ENCODE data around the gene KLF16. TPM values are rescaled to one million over a fixed set of nuclear protein-coding genes. Genes with fewer than 3 reads are reported as not detected.

KLF16 gene
- total RNA-seq, 2 experiments from 2014 or later, result 26.5 to 29.8 TPM

DNA sequence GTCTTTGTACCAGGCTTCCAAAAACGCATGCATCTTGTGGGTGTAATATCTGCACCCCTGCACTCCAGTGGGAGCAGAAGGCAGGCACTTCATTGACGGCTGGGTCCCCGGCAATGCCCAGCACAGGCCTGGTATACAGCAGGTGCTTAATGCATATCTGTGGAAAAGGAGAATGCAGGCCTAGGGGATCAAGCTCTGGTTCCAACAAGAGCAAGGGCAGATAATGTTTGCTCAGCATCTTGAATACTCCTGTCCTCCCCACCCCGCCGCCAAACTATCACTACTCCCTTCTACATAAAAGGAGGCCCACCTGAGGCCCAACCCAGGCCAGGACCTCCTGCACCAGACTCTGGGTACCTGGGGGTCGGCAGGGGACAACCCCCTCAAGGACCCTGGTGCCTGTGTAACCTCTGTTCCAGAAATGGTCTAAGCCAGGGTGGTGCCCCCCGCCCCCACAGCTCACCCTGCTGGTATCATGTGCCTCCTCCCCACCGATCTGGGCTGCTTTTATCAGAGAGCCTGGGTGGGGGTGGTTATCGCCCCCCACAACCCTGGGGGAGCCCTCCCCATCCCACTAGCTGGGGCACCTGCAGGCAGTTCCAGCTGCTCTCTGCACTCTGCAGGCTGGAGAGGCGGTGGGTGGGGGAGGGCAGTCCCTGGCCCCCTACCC is 4.8 kb downstream of the KLF16 start:
- Mint-ChIP-seq H3K4me1 (ENCODE audit: low read depth) (peaks cover 68% of the 10 kb centered on the region), H3K9me3 (ENCODE audit: insufficient read depth) (no peaks in the 10 kb centered on the region), H3K27me3 (ENCODE audit: low read depth) (no peaks in the 10 kb centered on the region), H3K36me3 (ENCODE audit: low read depth) (peaks cover 5% of the 10 kb centered on the region), H3K27ac (peak overlapping the region; percentile 77), H3K4me3 (no peak overlapping the region)
- ATAC-seq (no peak), DNase-seq (no peak)
- POLR2A ChIA-PET, result interaction anchor here (1.4 to 1.7 kb wide), 3 partner anchors 9 to 24 kb away, joined by 5 to 9 read pairs (median 6); no protein-coding TSS in a partner anchor
- CTCF ChIA-PET, result no interaction called here

DNA sequence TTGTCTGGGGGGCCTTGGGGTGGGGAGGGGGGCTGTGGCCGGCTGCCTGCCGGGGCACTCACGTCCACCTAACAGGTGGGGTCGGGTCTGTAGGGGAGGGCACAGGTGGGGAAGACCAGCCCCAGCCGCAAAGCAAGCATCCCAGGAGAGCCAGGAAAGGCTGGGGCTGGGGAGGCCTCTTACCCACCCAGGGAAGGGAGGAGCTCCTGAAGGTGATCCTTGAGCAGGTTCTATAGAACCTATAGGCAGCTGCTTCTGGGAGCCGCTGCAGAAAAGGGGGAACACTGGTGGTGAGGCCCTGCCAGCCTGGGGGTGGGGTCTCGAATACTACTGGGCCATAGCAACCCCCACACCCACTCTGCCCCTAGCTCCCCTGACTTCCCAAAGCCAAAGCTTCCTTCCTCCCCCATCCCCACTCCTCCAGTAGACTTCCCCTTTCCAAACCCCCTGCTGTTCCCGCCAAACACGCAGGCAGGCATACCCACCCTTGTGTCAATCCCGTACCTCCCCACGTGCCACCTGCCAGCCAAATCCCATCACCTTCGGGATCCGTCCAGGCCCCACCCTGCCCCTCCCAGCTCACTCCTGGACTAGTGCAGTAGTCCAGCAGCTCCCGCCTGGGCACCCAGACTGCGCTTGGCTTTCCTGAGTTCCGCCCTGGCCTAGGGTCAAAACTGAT is 5.6 kb downstream of the KLF16 start:
- CTCF ChIA-PET, result interaction anchor here (0.8 to 1.1 kb wide), 3 partner anchors 16 to 40 kb away, joined by 3 to 4 read pairs (median 3); no protein-coding TSS in a partner anchor
- DNase-seq, result no peak
- Mint-ChIP-seq H3K4me3 (peak overlapping the region; percentile 68), H3K27me3 (ENCODE audit: low read depth) (no peaks in the 10 kb centered on the region), H3K4me1 (ENCODE audit: low read depth) (peaks cover 76% of the 10 kb centered on the region), H3K36me3 (ENCODE audit: low read depth) (peaks cover 11% of the 10 kb centered on the region), H3K27ac (peak overlapping the region; percentile 81), H3K9me3 (ENCODE audit: insufficient read depth) (no peaks in the 10 kb centered on the region)
- POLR2A ChIA-PET, result interaction anchor here (0.6 to 1.7 kb wide), 7 partner anchors 8 to 1092 kb away, joined by 3 to 9 read pairs (median 3); no protein-coding TSS in a partner anchor
- ATAC-seq, result no peak

DNA sequence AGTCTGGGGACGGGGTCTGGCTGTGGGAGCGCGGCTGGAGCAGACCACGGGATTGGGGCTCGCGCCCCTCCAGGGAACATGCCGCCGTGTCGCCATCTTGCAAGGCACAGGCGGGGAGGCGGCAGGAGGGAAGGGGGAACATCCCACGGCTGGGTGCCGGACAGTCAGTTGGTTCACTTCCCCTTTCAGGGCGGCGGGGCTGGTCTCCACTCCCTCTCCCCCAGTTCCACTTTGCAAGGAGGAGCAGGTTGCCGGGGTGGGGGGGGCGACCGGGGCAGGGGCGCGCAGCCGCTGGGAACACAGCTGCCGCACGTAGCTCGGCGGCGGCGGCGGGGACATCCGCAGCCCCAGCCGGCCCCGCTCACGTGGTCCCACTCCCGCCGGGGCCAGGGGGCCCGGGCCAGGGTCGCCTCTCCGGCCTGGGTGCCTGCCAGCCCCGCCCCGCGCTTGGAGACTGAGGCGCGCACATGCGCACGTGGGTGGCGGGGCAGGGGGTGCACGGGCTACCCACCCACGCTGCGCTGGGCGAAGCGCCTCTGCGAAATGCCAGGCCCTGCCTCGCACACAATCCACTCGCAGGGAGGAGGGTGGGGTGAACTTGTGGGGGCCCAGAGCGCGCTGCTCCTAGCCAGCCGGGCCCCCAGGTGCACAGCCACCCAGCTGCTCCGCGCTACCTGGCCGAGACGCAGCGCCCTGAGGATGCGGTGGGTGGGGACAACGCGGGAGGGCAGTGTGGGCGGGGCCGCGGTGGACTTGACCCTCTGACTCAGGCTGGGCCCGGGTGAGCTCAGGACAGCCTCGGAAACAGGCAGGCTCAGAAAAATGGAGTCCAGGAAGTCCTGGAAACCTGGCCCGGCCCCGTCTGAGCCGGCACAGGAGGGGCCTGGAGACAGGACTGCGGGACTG is 6.4 kb downstream of the KLF16 start:
- DNase-seq (peak; percentile 51), ATAC-seq (peak; percentile 15)
- ChIA-PET POLR2A (interaction anchor here (0.6 to 2.2 kb wide), 10 partner anchors 7 to 1093 kb away, joined by 3 to 9 read pairs (median 4); no protein-coding TSS in a partner anchor), CTCF (interaction anchor here (0.8 to 1.8 kb wide), 6 partner anchors 8 to 40 kb away, joined by 3 to 7 read pairs (median 4); no protein-coding TSS in a partner anchor)
- Mint-ChIP-seq H3K36me3 (ENCODE audit: low read depth) (peaks cover 7% of the 10 kb centered on the region), H3K4me1 (ENCODE audit: low read depth) (peaks cover 78% of the 10 kb centered on the region), H3K27me3 (ENCODE audit: low read depth) (no peaks in the 10 kb centered on the region), H3K4me3 (peak overlapping the region; percentile 83), H3K27ac (peak overlapping the region; percentile 95), H3K9me3 (ENCODE audit: insufficient read depth) (no peaks in the 10 kb centered on the region)

DNA sequence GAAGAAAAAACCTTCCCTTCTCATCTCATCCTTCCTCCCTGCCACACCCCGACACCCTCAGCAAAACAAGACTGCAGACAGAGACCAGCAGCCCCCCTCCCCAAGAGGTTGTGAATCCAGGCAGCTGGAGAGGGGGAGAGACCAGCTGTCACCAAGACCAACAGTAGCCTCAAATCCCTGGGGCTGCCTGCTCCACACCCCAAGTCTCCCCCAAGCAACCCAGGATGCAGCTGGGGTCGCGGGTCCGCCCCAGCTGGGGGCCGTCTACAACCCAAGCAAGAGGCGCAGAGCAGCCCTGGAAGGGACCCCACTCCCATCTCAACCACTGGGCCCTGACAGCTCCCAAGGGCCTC is 7.1 kb downstream of the KLF16 start:
- POLR2A ChIA-PET, result interaction anchor here (1.1 to 2.2 kb wide), 3 partner anchors 9 to 26 kb away, joined by 3 to 7 read pairs (median 6); no protein-coding TSS in a partner anchor
- H3K27ac Mint-ChIP-seq, result peak overlapping the region; percentile 95
- DNase-seq (no peak), ATAC-seq (no peak)
- CTCF ChIA-PET, result interaction anchor here (0.9 to 1.8 kb wide), 3 partner anchors 8 to 30 kb away, joined by 3 to 7 read pairs (median 5); no protein-coding TSS in a partner anchor
- H3K9me3 Mint-ChIP-seq (ENCODE audit: insufficient read depth), result no peaks in the 10 kb centered on the region
- H3K36me3 Mint-ChIP-seq (ENCODE audit: low read depth), result peaks cover 7% of the 10 kb centered on the region
- H3K27me3 Mint-ChIP-seq (ENCODE audit: low read depth), result no peaks in the 10 kb centered on the region
- H3K4me1 Mint-ChIP-seq (ENCODE audit: low read depth), result peaks cover 74% of the 10 kb centered on the region
- peak overlapping the region; percentile 83 for H3K4me3 Mint-ChIP-seq

DNA sequence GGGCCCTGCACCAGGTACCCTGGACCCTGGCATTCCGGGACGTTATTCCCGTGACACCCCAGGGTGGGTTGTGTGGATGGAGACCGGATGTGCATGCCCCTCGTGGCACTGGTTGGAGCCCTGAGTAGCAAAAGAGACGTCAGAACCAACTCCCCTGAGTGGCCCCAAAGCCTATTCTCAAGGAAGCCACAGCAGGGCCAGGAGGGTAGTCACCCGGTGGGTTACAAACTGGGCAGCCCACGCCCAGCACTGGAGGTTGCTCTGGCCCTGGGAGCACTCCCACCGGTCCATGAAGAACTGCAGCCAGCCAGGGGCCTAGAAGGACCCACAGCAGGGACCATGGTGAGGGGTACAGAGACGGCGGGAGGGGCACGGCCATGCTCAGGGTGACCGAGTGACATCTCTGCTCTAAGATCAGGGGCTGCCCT is 7.5 kb downstream of the KLF16 start:
- Mint-ChIP-seq H3K27me3 (ENCODE audit: low read depth) (no peaks in the 10 kb centered on the region), H3K4me3 (peak overlapping the region; percentile 83), H3K9me3 (ENCODE audit: insufficient read depth) (no peaks in the 10 kb centered on the region), H3K4me1 (ENCODE audit: low read depth) (peaks cover 74% of the 10 kb centered on the region), H3K36me3 (ENCODE audit: low read depth) (peaks cover 9% of the 10 kb centered on the region), H3K27ac (peak overlapping the region; percentile 95)
- ATAC-seq (peak; percentile 21), DNase-seq (peak; percentile 68)
- POLR2A ChIA-PET, result interaction anchor here (1.1 to 2.2 kb wide), 3 partner anchors 9 to 26 kb away, joined by 3 to 7 read pairs (median 6); no protein-coding TSS in a partner anchor
- CTCF ChIA-PET, result interaction anchor here (0.9 to 3.6 kb wide), 4 partner anchors 9 to 42 kb away, joined by 5 to 20 read pairs (median 6); no protein-coding TSS in a partner anchor

DNA sequence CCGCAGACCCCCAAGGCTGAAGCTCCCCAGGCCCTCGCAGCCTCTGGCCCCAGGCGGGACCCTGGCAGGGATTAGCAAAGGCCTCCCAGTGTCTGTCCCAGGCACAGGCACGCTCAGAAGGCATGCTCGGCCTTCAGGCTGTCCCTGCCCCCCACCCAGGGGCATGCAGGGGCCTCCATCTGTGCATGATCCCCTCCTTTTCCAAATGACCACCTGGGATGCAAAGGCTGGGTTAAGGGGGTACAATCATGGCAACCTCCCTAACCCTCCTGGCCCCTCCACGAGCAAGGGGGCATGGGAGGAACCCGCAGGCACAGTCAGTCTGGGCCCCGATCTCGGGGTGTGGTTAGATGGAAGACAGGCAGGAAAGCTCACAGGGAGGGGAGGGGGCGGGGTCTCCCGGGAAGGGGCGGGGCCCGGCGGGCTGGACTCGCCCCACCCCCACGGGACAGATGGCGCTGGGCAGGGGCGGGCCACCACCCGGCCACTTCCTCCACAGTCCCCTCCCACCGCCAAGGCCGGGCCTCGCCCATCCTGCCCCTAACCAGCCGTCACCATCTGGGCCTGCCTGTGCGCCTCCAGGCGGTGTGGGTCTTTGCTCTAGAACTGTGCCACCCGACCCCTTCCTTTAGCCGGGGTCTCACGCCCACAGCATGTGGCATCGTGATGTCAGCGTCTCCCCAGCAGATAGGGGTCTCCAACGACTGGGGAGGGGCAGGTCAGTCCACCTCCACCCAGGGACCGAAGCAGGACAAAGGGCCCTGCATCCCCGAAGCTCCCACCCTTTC is 8.1 kb downstream of the KLF16 start:
- ChIA-PET CTCF (interaction anchor here (1.3 to 3.6 kb wide), 3 partner anchors 10 to 43 kb away, joined by 5 to 20 read pairs (median 7); no protein-coding TSS in a partner anchor), POLR2A (interaction anchor here (0.7 to 2.2 kb wide), 5 partner anchors 8 to 28 kb away, joined by 3 to 7 read pairs (median 4); no protein-coding TSS in a partner anchor)
- H3K36me3 Mint-ChIP-seq (ENCODE audit: low read depth), result peaks cover 12% of the 10 kb centered on the region
- peaks cover 71% of the 10 kb centered on the region for H3K4me1 Mint-ChIP-seq (ENCODE audit: low read depth)
- DNase-seq, result peak; percentile 94
- H3K4me3 Mint-ChIP-seq, result peak overlapping the region; percentile 83
- H3K27ac Mint-ChIP-seq, result peak overlapping the region; percentile 95
- no peaks in the 10 kb centered on the region for H3K9me3 Mint-ChIP-seq (ENCODE audit: insufficient read depth)
- H3K27me3 Mint-ChIP-seq (ENCODE audit: low read depth), result no peaks in the 10 kb centered on the region
- peak; percentile 80 for ATAC-seq

DNA sequence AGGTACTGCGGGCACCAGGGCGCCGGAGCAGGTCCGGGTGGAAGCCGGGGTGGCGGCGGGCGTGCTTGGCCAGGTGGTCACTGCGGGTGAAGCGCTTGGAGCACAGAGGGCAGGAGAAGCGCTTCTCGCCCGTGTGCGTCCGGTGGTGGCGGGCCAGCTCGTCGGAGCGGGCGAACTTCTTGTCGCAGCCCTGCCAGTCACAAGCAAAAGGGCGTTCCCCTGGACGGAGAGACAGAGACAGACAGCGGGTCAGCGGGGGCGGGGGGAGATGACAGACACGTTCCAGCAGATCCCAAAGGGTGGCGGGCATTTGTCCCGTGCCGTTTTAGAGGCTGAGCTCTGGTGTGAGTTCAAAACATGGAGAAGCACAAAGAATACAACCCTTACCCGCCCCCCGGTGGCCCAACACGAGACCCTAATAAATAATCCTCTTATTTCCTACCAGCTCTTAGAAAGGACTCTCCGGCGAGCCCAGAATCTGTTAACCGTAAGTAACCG is 8.8 kb downstream of the KLF16 start:
- Mint-ChIP-seq H3K27ac (peak overlapping the region; percentile 88), H3K27me3 (ENCODE audit: low read depth) (no peaks in the 10 kb centered on the region), H3K4me1 (ENCODE audit: low read depth) (peaks cover 72% of the 10 kb centered on the region), H3K9me3 (ENCODE audit: insufficient read depth) (no peaks in the 10 kb centered on the region), H3K4me3 (peak overlapping the region; percentile 83), H3K36me3 (ENCODE audit: low read depth) (peaks cover 12% of the 10 kb centered on the region)
- POLR2A ChIA-PET, result interaction anchor here (0.7 to 0.9 kb wide), 2 partner anchors 28 to 29 kb away, joined by 3 to 4 read pairs; no protein-coding TSS in a partner anchor
- DNase-seq (no peak), ATAC-seq (no peak)
- CTCF ChIA-PET, result interaction anchor here (1.3 to 3.6 kb wide), 2 partner anchors 16 to 43 kb away, joined by 5 to 20 read pairs; no protein-coding TSS in a partner anchor

DNA sequence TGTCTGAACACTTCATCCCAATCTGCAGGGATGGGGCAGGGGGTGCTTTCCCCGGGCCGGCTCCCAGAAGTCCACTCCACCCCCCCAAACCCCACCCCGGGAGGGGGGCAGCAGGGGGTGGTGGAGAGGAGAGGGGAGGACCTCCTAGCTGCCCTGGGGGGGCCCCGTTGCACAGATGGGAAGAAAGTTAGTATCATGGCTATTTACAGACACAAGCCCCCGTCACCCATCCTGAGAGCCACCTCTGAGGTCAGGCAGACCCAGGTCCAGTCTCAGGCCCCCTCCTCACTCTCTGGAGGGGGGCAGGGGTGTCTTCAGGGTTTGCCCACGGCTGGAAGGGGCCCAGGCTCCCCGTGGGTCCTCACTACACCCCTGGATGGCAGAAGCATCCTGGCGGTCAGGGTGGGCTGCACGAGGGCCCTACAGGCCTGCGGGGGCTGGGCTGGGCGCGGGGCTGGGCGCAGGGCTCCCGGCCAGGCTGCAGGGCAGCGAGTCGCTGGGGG is 9.3 kb downstream of the KLF16 start:
- peaks cover 69% of the 10 kb centered on the region for H3K4me1 Mint-ChIP-seq (ENCODE audit: low read depth)
- ChIA-PET POLR2A (interaction anchor here (0.9 kb wide), 1 partner anchor 28 kb away, joined by 3 read pairs; no protein-coding TSS in a partner anchor), CTCF (interaction anchor here (0.6 to 3.6 kb wide), 2 partner anchors 16 to 21 kb away, joined by 3 to 20 read pairs; no protein-coding TSS in a partner anchor)
- H3K27me3 Mint-ChIP-seq (ENCODE audit: low read depth), result no peaks in the 10 kb centered on the region
- no peak overlapping the region for H3K4me3 Mint-ChIP-seq
- no peaks in the 10 kb centered on the region for H3K9me3 Mint-ChIP-seq (ENCODE audit: insufficient read depth)
- peaks cover 12% of the 10 kb centered on the region for H3K36me3 Mint-ChIP-seq (ENCODE audit: low read depth)
- no peak overlapping the region for H3K27ac Mint-ChIP-seq
- no peak for DNase-seq
- no peak for ATAC-seq

DNA sequence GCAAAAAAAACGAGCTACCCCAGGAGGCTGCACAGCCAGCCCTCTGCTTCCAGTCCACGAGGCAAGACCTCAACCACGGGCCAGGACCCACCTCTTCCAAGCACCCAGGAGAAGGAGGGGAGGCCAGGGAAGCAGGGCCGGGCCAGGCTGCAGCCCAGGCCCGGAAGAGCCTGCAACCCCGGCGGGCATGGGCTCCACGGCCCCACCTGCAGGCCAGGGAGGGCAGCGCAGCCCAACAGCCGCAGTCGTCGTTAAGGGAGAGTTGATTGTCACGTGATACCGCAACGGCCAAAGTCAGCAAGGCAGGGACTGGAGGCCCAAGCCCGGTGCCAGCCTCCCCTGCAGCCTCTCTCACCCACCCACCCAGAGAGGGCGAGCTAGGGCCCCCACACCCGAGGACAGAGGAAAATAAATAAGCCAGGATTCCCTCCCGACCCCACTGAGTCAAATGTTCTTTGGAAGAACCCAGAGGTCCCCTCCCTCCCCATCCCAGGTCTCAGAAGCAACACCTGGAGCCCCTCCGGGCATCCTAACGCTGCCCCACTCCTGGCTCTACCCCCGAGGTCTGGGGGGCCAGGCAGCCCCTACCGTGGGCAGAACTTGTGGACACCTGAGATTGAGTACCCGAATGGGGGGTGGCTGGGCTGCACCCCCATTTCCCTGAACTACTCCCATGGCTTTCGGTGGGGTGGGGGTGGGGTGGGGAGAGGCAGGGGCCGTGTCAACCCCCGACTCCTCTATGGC is 9.9 kb downstream of the KLF16 start:
- Mint-ChIP-seq H3K4me3 (peak overlapping the region; percentile 64), H3K36me3 (ENCODE audit: low read depth) (peaks cover 12% of the 10 kb centered on the region), H3K9me3 (ENCODE audit: insufficient read depth) (no peaks in the 10 kb centered on the region), H3K4me1 (ENCODE audit: low read depth) (peaks cover 69% of the 10 kb centered on the region), H3K27me3 (ENCODE audit: low read depth) (no peaks in the 10 kb centered on the region), H3K27ac (peak overlapping the region; percentile 93)
- peak; percentile 34 for ATAC-seq
- POLR2A ChIA-PET, result interaction anchor here (1.5 kb wide), 1 partner anchor 29 kb away, joined by 3 read pairs; no protein-coding TSS in a partner anchor
- DNase-seq, result peak; percentile 91
- CTCF ChIA-PET, result interaction anchor here (0.6 to 3.6 kb wide), 2 partner anchors 15 to 21 kb away, joined by 3 to 20 read pairs; no protein-coding TSS in a partner anchor
